Thymus (tissue), 11 donors: ENCODE data around the gene GLUD1. TPM values are rescaled to one million over a fixed set of nuclear protein-coding genes. Genes with fewer than 3 reads are reported as not detected.
"Not testable (repeated sequence)": the region's sequence is repeated elsewhere in the genome, so short reads cannot be mapped to it uniquely, and the experiment has no call there.

Experiments
- DNase-seq, 9 donors: peaks; one replicate each; pipeline ENCODE4 v3.0.0-alpha.2; 2013; ENCODE audit warnings: low spot score in 9 of 9, low read depth in 6 of 9, missing footprints in 1 of 9
- H3K27ac ChIP-seq, 2 donors: one replicate each; pipeline ENCODE4 v1.5.1; 2013; ENCODE audit warnings: control low read depth in 1 of 2, low read depth in 1 of 2, low read length in 1 of 2, mild to moderate bottlenecking in 1 of 2, moderate library complexity in 1 of 2
- H3K27me3 ChIP-seq, 2 donors: one replicate each; pipeline ENCODE4 v1.5.1; 2013; ENCODE audit warnings: low read length in 1 of 2; ENCODE audit not compliant: control insufficient read depth in 2 of 2, insufficient read depth in 1 of 2
- H3K36me3 ChIP-seq, 2 donors: one replicate each; pipeline ENCODE4 v1.5.1; 2013; ENCODE audit warnings: low read length in 1 of 2, mild to moderate bottlenecking in 1 of 2, moderate library complexity in 1 of 2; ENCODE audit not compliant: control insufficient read depth in 2 of 2, insufficient read depth in 2 of 2
- H3K4me1 ChIP-seq, 2 donors: one replicate each; pipeline ENCODE4 v1.5.1; 2013; ENCODE audit warnings: low read length in 2 of 2; ENCODE audit not compliant: control insufficient read depth in 2 of 2, insufficient read depth in 2 of 2
- H3K4me3 ChIP-seq, 2 donors: one replicate each; pipeline ENCODE4 v1.5.1; 2013; ENCODE audit warnings: low read length in 2 of 2, control low read depth in 1 of 2, mild to moderate bottlenecking in 1 of 2
- H3K9me3 ChIP-seq, 2 donors: one replicate each; pipeline ENCODE4 v1.5.1; 2013; ENCODE audit warnings: low read length in 1 of 2, mild to moderate bottlenecking in 1 of 2; ENCODE audit not compliant: control insufficient read depth in 2 of 2, insufficient read depth in 1 of 2
- WGBS: extraction: QIAGEN DNeasy Blood & Tissue Kit; methylation state at CpG from one replicate; pipeline ENCODE4 v1.1.7; 2013; 5-methylcytosine and 5-hydroxymethylcytosine counted together
- polyA plus RNA-seq: library from polyadenylated mRNA; stranded (reverse); fragments of 200-250 nt; gene quantifications from one replicate; pipeline ENCODE4 v1.2.3, GENCODE V29; 2013
- total RNA-seq: library from RNA; stranded (reverse); fragments of 120-200 nt; gene quantifications from one replicate; pipeline ENCODE4 v1.2.4, GENCODE V29; 2013
- donor health status: healthy.

Gene GLUD1
- total and polyA plus RNA-seq, 2 donors = 65.9 to 93.7 TPM

DNA sequence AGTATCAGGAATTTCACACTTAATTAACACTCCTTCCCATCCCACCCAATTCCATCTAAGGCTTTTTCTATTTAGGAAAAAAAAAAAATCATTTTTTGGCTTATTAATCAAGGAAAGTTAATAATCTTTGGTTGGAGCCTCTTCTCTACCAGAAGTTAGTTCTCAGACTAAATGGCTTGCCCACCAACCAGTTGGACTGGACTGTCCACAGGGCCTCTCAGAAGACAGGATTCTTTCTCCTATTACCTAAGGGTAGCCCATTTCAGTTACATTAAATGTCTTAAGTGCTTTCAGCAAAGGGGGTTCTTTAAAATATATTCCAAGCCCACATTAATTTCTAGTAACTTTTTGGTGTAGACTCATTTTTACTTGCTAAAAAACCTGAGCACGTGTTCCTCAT, 35.2 kb downstream of the GLUD1 start:
- Histone ChIP-seq H3K27ac (no peak overlapping the region), H3K4me3 (no peak overlapping the region), H3K36me3 (peaks cover 18 to 61% of the 10 kb centered on the region in 2 donors), H3K27me3 (no peaks in the 10 kb centered on the region), H3K9me3 (no peaks in the 10 kb centered on the region), H3K4me1 (no peaks in the 10 kb centered on the region)
- DNase-seq = no peak
- WGBS = 100% methylated on average over 1 of the region's 1 CpG

DNA sequence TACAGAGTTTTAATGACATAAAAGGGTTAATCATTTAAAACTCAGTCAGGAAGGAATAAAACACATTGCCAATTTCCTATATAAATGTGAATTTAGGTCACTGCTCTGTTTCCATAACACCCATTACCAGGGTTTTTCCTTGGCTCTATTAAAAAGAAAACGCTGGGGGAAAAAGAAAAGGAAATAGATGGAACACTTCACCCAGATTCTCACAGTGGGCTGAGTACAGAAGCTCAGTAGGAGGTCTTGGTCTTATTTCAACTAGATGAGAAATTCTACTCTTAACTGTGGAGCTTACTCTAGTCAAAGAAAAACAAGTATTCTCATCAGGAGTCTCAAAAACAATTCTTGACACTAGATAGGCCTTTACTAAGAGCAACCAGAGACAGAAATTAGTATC, 36.5 kb downstream of the GLUD1 start:
- no peaks in the 10 kb centered on the region for H3K9me3 ChIP-seq
- DNase-seq = no peak
- H3K36me3 ChIP-seq = peaks cover 24 to 63% of the 10 kb centered on the region in 2 donors
- WGBS = 100% methylated on average over 1 of the region's 1 CpG
- H3K4me1 ChIP-seq = no peaks in the 10 kb centered on the region
- no peak overlapping the region for H3K27ac ChIP-seq
- no peaks in the 10 kb centered on the region for H3K27me3 ChIP-seq
- H3K4me3 ChIP-seq = no peak overlapping the region

DNA sequence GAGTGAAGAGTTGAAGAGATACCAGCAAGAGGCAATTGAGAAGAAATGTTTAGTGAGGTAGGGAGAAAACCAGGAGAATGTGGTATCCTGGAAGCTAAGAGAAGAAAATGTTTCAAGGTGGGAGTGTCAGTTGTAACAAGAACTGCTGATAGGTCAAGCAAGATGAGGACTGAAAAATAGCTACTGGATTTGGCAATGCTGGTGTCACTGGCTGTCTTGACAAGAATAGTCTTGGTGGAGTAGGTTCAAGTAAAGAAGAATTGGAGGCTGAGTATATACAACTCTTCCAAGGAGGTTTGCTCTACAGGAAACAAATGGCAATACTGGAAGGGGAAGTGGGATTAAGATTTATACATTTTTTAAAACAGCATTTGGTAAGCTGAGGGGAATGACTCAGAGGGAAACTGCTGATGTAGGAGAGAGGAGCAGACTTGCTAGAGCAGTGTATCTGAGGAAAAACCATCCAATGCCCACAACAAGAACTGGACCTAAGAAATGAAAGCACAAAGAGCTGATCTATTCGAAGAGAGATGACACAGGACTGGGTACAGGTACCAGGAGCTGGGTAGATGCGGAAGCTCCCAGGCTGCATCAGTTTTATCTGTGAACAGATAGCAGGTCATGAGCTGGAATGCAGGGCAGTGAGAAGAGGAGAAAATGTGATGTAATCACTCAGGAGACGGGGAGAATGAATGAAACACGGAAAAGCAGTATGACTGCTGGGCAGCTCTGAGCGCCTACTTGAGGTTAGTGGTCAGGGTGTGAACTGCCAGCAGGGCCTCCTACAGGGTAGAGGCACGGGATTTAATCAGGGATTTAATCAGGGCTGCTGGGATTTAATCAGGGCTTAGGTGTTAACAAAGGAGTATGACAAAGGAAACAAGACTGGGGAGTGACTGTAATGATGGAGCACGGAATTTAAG, 40.0 kb downstream of the GLUD1 start:
- Histone ChIP-seq H3K27me3 (no peaks in the 10 kb centered on the region), H3K4me3 (no peak overlapping the region), H3K4me1 (no peaks in the 10 kb centered on the region), H3K9me3 (no peaks in the 10 kb centered on the region), H3K36me3 (peaks cover 36 to 69% of the 10 kb centered on the region in 2 donors), H3K27ac (no peak overlapping the region)
- peak in 1 of 9 donors; percentile 20 for DNase-seq
- WGBS = 79% methylated on average over 7 of the region's 7 CpGs

DNA sequence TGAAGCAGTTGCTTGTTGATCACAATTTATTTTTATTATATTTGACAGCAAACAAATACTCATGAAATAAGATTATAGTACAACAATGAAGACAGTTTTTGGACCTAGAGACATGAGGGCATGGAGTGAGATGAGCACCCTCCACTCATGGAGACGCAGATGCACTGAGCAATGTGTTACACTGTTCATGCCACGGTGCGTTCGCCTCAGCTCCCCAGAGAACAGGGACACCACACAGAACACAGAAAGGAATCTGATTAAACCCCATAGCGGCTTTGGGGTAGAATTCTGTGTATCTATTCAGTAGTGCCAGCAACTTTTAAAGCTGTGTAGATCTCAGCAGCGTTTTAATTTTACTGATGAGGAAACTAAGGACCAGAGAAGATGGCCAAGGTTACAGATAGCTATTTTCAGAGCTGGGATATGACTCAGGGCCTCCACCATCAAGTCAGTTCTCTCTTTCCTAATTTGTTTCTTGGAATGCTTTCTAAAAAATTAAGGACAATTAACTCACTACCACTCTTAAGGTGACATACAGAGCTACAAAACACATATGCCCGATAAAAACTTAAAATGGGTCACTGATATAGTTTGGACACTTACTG, 41.0 kb downstream of the GLUD1 start:
- no peaks in the 10 kb centered on the region for H3K9me3 ChIP-seq
- no peaks in the 10 kb centered on the region for H3K4me1 ChIP-seq
- WGBS = 99% methylated on average over 7 of the region's 7 CpGs
- H3K4me3 ChIP-seq = no peak overlapping the region
- no peak for DNase-seq
- H3K36me3 ChIP-seq = peaks cover 41 to 64% of the 10 kb centered on the region in 2 donors
- no peaks in the 10 kb centered on the region for H3K27me3 ChIP-seq
- no peak overlapping the region for H3K27ac ChIP-seq

DNA sequence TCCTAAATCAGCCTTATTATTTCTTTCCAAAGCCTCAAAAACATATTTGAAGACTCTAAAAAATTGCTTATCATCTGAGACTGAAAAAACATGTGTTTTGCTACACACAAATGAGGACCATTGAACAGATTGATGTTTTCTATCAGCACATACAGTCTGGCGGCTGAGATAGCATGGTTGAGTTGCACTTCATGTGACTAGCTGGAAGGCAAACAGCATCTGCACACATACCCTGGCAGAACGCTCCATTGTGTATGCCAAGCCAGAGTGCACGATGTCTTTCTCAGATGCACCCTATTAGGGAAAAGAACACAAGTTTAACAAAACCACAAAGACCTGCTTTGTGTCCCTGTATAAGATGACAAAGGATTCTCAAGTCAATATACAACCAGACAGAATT, 41.5 kb downstream of the GLUD1 start:
- Histone ChIP-seq H3K27me3 (no peaks in the 10 kb centered on the region), H3K4me3 (no peak overlapping the region), H3K4me1 (no peaks in the 10 kb centered on the region), H3K36me3 (peaks cover 41 to 59% of the 10 kb centered on the region in 2 donors), H3K27ac (no peak overlapping the region), H3K9me3 (no peaks in the 10 kb centered on the region)
- 95% methylated on average over 3 of the region's 3 CpGs for WGBS
- DNase-seq = no peak

DNA sequence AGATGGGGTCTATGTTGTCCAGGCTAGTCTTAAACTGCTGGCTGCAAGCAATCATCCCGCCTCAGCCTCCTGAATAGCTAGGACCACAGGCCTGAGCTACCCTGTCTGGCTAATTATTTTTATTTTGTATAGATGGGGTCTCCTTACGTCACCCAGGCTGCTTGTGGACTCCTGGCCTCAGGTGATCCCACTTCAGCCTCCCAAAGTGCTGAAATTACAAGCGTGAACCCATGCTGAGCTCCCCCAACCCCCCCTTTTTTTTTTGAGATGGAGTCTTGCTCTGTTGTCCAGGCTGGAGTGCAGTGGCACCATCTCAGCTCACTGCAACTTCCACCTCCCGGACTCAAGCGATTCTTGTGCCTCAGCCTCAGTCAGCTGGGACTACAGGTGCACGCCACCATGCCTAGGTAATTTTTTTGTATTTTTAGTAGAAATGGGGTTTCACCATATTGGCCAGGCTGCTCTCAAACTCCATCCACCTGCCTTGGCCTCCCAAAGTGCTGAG, 49.2 kb downstream of the GLUD1 start:
- H3K27me3 ChIP-seq = no peaks in the 10 kb centered on the region
- no peak overlapping the region for H3K4me3 ChIP-seq
- H3K27ac ChIP-seq = no peak overlapping the region
- H3K9me3 ChIP-seq = no peaks in the 10 kb centered on the region
- no peaks in the 10 kb centered on the region for H3K4me1 ChIP-seq
- WGBS = 97% methylated on average over 6 of the region's 6 CpGs
- no peak for DNase-seq
- H3K36me3 ChIP-seq = peaks cover 15 to 23% of the 10 kb centered on the region in 2 donors

DNA sequence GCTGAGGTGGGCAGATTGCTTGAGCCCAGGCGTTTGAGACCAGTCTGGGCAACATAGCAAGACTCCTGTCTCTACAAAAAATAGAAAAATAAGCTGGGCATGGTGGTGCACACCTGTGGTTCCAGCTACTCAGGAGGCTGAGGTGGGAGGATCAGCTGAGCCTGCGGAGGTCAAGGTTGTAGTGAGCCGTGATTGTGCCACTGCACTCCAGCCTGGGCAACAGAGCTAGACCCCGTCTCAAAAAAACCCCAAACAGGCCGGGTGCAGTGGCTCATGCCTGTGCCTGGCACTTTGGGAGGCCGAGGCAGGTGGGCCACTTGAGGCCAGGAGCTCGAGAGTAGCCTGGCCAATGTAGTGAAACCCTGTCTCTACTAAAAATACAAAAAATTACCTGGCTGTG, 51.1 kb downstream of the GLUD1 start:
- H3K4me3 ChIP-seq, H3K27ac ChIP-seq, H3K4me1 ChIP-seq, H3K27me3 ChIP-seq, H3K9me3 ChIP-seq, DNase-seq: not testable (repeated sequence)
- H3K36me3 ChIP-seq = peaks cover 9 to 16% of the 10 kb centered on the region in 2 donors
- WGBS = 98% methylated on average over 7 of the region's 7 CpGs

DNA sequence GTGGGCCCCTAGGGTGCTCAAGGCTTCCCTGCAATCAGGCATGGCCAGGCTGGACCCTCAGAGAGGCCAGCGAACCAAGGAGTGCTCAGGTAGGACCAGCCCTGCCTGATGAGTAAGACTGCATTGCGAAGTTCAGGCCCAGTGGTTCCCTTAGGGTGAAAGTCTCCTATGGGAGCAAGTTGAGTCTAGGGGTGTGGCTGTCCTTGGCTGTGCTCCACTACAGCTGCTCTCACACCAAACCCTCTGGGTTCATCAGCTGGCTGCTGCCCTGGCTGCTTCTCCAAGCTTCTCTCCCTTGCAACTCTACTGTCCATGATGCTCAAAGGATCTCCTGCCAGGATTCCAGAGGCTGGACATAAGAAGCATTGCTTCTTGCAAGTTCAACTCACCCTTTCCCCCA, 55.9 kb downstream of the GLUD1 start:
- 97% methylated on average over 2 of the region's 2 CpGs for WGBS
- no peak for DNase-seq
- no peak overlapping the region for H3K27ac ChIP-seq

DNA sequence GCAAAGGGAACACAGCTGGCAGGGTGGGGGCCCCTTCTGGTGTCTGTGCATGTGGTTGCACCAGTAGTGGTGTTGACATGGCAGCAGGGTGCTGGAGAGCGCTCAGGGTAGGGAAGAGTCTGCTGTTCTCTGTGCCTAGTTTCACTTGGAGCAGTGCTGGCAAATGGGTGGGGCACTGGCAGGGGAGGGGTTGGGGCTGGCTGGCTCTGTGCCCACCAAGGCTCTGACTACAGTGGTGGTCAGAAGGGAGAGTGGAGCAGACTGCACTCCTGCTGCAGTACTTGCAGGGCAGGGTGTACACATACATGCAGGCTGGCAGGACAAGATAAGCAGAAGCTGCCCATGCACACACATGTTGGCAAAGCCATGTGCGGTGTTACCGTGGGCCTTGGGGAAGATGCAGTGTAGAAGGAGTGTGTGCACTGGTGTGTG, 56.3 kb downstream of the GLUD1 start:
- H3K27me3 ChIP-seq = no peaks in the 10 kb centered on the region
- no peak overlapping the region for H3K27ac ChIP-seq
- WGBS = 99% methylated on average over 3 of the region's 3 CpGs
- H3K36me3 ChIP-seq = no peaks in the 10 kb centered on the region
- no peaks in the 10 kb centered on the region for H3K9me3 ChIP-seq
- no peak overlapping the region for H3K4me3 ChIP-seq
- no peaks in the 10 kb centered on the region for H3K4me1 ChIP-seq
- no peak for DNase-seq

More for the DNA sequence above, 55.9 kb downstream of the GLUD1 start:
- Histone ChIP-seq H3K36me3 (no peaks in the 10 kb centered on the region), H3K4me1 (no peaks in the 10 kb centered on the region), H3K27me3 (no peaks in the 10 kb centered on the region), H3K4me3 (no peak overlapping the region), H3K9me3 (no peaks in the 10 kb centered on the region)
